Vagina (tissue), 2 donors: ENCODE measurements around the gene ASIC1.

ENCODE experiments used
- POLR2A ChIP-seq, 2 donors: fragments of 450-650 bp; IDR thresholded peaks; one replicate each; pipeline ENCODE4 v1.6.1; 2017; ENCODE audit warnings: antibody characterized with exemption in 2 of 2, mild to moderate bottlenecking in 2 of 2, moderate library complexity in 2 of 2
- POLR2AphosphoS5 ChIP-seq, 2 donors: sonication (generic); formaldehyde crosslinking; IDR thresholded peaks; one replicate each; pipeline ENCODE4 v1.9.0; 2017; ENCODE audit warnings: antibody characterized with exemption in 2 of 2, mild to moderate bottlenecking in 2 of 2, low read depth in 1 of 2; ENCODE audit not compliant: insufficient read depth in 1 of 2
- TF ChIP-seq, protein P1 (sequence below), 3 experiments: fragments of 450-650 bp in 2 of 3; fragments of 200-600 bp in 1 of 3; sonication (generic) in 1 of 3; IDR thresholded peaks; one replicate each; pipeline ENCODE4 v1.5.1; 2017 to 2019; ENCODE audit warnings: antibody characterized with exemption in 3 of 3, mild to moderate bottlenecking in 2 of 3, moderate library complexity in 2 of 3

DNA sequence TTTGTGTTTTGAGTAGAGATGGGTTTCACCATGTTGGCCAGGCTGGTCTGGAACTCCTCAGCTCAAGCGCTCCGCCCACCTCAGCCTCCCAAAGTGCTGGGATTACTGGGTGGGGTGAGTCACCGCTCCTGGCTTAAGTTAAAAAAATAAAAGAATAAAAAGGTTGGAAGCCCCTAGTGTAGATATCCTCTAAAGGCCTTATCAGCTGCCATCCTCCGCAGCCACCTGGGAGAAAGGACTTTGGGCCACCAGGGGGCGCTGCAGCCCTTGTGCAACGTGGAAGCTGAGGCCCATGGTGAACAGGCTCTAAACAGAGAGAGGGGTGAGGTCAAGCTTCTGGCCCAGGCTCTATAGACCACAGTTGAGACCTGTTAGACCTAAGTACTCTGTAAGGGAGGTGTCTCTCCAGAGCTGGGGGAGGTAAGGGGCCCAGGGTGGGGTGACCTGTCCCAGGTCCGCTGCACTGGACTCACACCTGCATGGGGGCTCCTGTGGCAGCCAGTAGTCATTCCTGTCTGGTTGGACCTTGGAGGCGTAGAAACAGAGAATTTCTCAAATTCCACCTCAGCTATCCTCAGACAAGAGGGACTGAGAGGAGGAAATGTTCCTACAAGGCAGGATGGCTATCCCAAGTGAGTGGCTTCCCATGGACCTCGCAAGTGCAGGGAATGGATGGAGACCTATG lies 18.1 kb upstream of the ASIC1 start:
- TF ChIP-seq, protein P1, sequence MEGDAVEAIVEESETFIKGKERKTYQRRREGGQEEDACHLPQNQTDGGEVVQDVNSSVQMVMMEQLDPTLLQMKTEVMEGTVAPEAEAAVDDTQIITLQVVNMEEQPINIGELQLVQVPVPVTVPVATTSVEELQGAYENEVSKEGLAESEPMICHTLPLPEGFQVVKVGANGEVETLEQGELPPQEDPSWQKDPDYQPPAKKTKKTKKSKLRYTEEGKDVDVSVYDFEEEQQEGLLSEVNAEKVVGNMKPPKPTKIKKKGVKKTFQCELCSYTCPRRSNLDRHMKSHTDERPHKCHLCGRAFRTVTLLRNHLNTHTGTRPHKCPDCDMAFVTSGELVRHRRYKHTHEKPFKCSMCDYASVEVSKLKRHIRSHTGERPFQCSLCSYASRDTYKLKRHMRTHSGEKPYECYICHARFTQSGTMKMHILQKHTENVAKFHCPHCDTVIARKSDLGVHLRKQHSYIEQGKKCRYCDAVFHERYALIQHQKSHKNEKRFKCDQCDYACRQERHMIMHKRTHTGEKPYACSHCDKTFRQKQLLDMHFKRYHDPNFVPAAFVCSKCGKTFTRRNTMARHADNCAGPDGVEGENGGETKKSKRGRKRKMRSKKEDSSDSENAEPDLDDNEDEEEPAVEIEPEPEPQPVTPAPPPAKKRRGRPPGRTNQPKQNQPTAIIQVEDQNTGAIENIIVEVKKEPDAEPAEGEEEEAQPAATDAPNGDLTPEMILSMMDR (IDR thresholded peaks at IDR 0.05) = peak; percentile 57 to 80 (median 66)
- TF ChIP-seq POLR2A (IDR thresholded peaks at IDR 0.05) (no peak), POLR2AphosphoS5 (IDR thresholded peaks at IDR 0.05; ENCODE audit: insufficient read depth in 1 of 2, low read depth in 1 of 2) (no peak)
